Measurements from ENCODE around the gene HEATR3. TPM values are rescaled to one million over a fixed set of nuclear protein-coding genes. Genes with fewer than 3 reads are reported as not detected.

HEATR3 gene
- total RNA-seq, 2 experiments from 2014 or later = 17.6 to 18.6 TPM

- Mint-ChIP-seq H3K27ac (no peak overlapping the region), H3K4me3 (no peak overlapping the region), H3K9me3 (no peaks in the 10 kb centered on the region), H3K27me3 (no peaks in the 10 kb centered on the region), H3K4me1 (ENCODE audit: low read depth) (peaks cover 2% of the 10 kb centered on the region), H3K36me3 (no peaks in the 10 kb centered on the region)
- ChIA-PET POLR2A (no interaction called here), CTCF (interaction anchor here (0.7 to 1.3 kb wide), 3 partner anchors 66 to 121 kb away, joined by 3 to 4 read pairs (median 3); partner anchors contain the start of gene CNEP1R1)
- DNase-seq = no peak
- intact Hi-C loops (cut with micrococcal nuclease) = no loop called here
Measured at GRCh38 chr16:50146479-50147435, 81.0 kb downstream of the HEATR3 start.

GRCh38 chr16:50151322-50151721 is 85.6 kb downstream of the HEATR3 start:
- Mint-ChIP-seq H3K36me3 (no peaks in the 10 kb centered on the region), H3K27ac (no peak overlapping the region), H3K9me3 (no peaks in the 10 kb centered on the region), H3K27me3 (no peaks in the 10 kb centered on the region), H3K4me1 (ENCODE audit: low read depth) (peaks cover 23% of the 10 kb centered on the region), H3K4me3 (no peak overlapping the region)
- no peak for DNase-seq
- ChIA-PET POLR2A (interaction anchor here (1.0 to 1.6 kb wide), 4 partner anchors 10 to 127 kb away, joined by 3 to 9 read pairs (median 6); partner anchors contain the start of gene CNEP1R1), CTCF (interaction anchor here (0.8 to 2.5 kb wide), 3 partner anchors 45 to 126 kb away, joined by 3 to 21 read pairs (median 12); partner anchors contain the start of gene CNEP1R1)
- intact Hi-C loops (cut with micrococcal nuclease) = loop anchor here (5.0 kb wide), 3 partner anchors 51 to 1539 kb away; partner anchors contain the start of genes N4BP1 and SNX20

GRCh38 chr16:50151756-50152155 is 86.0 kb downstream of the HEATR3 start:
- peak overlapping the region; percentile 91 for H3K27ac Mint-ChIP-seq

GRCh38 chr16:50152351-50152806 is 86.6 kb downstream of the HEATR3 start:
- DNase-seq = peak; percentile 91
- peak overlapping the region; percentile 74 for H3K4me3 Mint-ChIP-seq
- H3K4me1 Mint-ChIP-seq (ENCODE audit: low read depth) = peaks cover 32% of the 10 kb centered on the region
- ChIA-PET POLR2A (interaction anchor here (1.0 to 1.6 kb wide), 4 partner anchors 9 to 127 kb away, joined by 3 to 9 read pairs (median 6); partner anchors contain the start of gene CNEP1R1), CTCF (interaction anchor here (0.6 to 2.5 kb wide), 8 partner anchors 44 to 129 kb away, joined by 3 to 21 read pairs (median 3); partner anchors contain the start of genes CNEP1R1 and HEATR3)
- peak overlapping the region; percentile 91 for H3K27ac Mint-ChIP-seq
- H3K9me3 Mint-ChIP-seq = no peaks in the 10 kb centered on the region
- H3K36me3 Mint-ChIP-seq = no peaks in the 10 kb centered on the region
- intact Hi-C loops (cut with micrococcal nuclease) = loop anchor here (1.0 to 5.0 kb wide), 7 partner anchors 31 to 1540 kb away; partner anchors contain the start of genes N4BP1 and SNX20
- H3K27me3 Mint-ChIP-seq = no peaks in the 10 kb centered on the region

More at GRCh38 chr16:50151756-50152155, 86.0 kb downstream of the HEATR3 start:
- Mint-ChIP-seq H3K27me3 (no peaks in the 10 kb centered on the region), H3K4me1 (ENCODE audit: low read depth) (peaks cover 27% of the 10 kb centered on the region), H3K36me3 (no peaks in the 10 kb centered on the region), H3K4me3 (peak overlapping the region; percentile 74), H3K9me3 (no peaks in the 10 kb centered on the region)
- ChIA-PET POLR2A (interaction anchor here (1.0 to 1.6 kb wide), 4 partner anchors 9 to 127 kb away, joined by 3 to 9 read pairs (median 6); partner anchors contain the start of gene CNEP1R1), CTCF (interaction anchor here (0.6 to 2.5 kb wide), 7 partner anchors 45 to 128 kb away, joined by 3 to 21 read pairs (median 3); partner anchors contain the start of genes CNEP1R1 and HEATR3)
- intact Hi-C loops (cut with micrococcal nuclease) = loop anchor here (1.0 to 5.0 kb wide), 7 partner anchors 30 to 1539 kb away; partner anchors contain the start of genes N4BP1 and SNX20
- peak; percentile 56 for DNase-seq

- Mint-ChIP-seq H3K27me3 (no peaks in the 10 kb centered on the region), H3K9me3 (no peaks in the 10 kb centered on the region), H3K4me3 (peak within 1 kb of the TSS; percentile 80), H3K36me3 (no peaks in the 10 kb centered on the region), H3K4me1 (ENCODE audit: low read depth) (peaks cover 32% of the 10 kb centered on the region), H3K27ac (peak within 1 kb of the TSS; percentile 91)
- intact Hi-C loops (cut with micrococcal nuclease) = loop anchor here (1.0 to 5.0 kb wide), 7 partner anchors 32 to 1541 kb away; partner anchors contain the start of genes N4BP1 and SNX20
- DNase-seq = peak; percentile 90
- ChIA-PET POLR2A (interaction anchor here (1.2 to 1.6 kb wide), 3 partner anchors 8 to 128 kb away, joined by 3 to 9 read pairs (median 8); partner anchors contain the start of gene CNEP1R1), CTCF (interaction anchor here (1.0 to 2.5 kb wide), 3 partner anchors 58 to 85 kb away, joined by 3 to 21 read pairs (median 3); no protein-coding TSS in a partner anchor)
Measured at GRCh38 chr16:50152807-50153595, 87.2 kb downstream of the HEATR3 start, which contains the start of gene TENT4B. TSS of gene TENT4B (plus strand) at chr16:50153306. CDS start at chr16:50153622, 316 bp downstream.

- Mint-ChIP-seq H3K27ac (peak overlapping the region; percentile 73), H3K36me3 (no peaks in the 10 kb centered on the region), H3K4me3 (peak overlapping the region; percentile 80), H3K4me1 (ENCODE audit: low read depth) (peaks cover 39% of the 10 kb centered on the region), H3K27me3 (no peaks in the 10 kb centered on the region), H3K9me3 (no peaks in the 10 kb centered on the region)
- CTCF ChIA-PET = no interaction called here
- peak; percentile 57 for DNase-seq
- intact Hi-C loops (cut with micrococcal nuclease) = loop anchor here (2.0 to 5.0 kb wide), 8 partner anchors 19 to 1542 kb away; partner anchors contain the start of genes N4BP1 and SNX20
- POLR2A ChIA-PET = no interaction called here
Measured at GRCh38 chr16:50153596-50154419, 88.0 kb downstream of the HEATR3 start.

- Mint-ChIP-seq H3K9me3 (no peaks in the 10 kb centered on the region), H3K4me3 (peak overlapping the region; percentile 80), H3K27me3 (no peaks in the 10 kb centered on the region), H3K4me1 (ENCODE audit: low read depth) (peaks cover 42% of the 10 kb centered on the region), H3K27ac (peak overlapping the region; percentile 73), H3K36me3 (no peaks in the 10 kb centered on the region)
- POLR2A ChIA-PET = interaction anchor here (1.4 kb wide), 1 partner anchor 88 kb away, joined by 3 read pairs; no protein-coding TSS in a partner anchor
- intact Hi-C loops (cut with micrococcal nuclease) = loop anchor here (2.0 to 5.0 kb wide), 6 partner anchors 18 to 1542 kb away; partner anchors contain the start of genes N4BP1 and SNX20
- CTCF ChIA-PET = interaction anchor here (0.6 to 3.2 kb wide), 4 partner anchors 10 to 186 kb away, joined by 3 to 20 read pairs (median 8); partner anchors contain the start of gene CNEP1R1
- peak; percentile 29 for DNase-seq
Measured at GRCh38 chr16:50154420-50154950, 88.7 kb downstream of the HEATR3 start.

- peak overlapping the region; percentile 80 for H3K4me3 Mint-ChIP-seq
- no peak overlapping the region for H3K27ac Mint-ChIP-seq
- peaks cover 7% of the 10 kb centered on the region for H3K36me3 Mint-ChIP-seq
- POLR2A ChIA-PET = interaction anchor here (0.6 to 1.4 kb wide), 4 partner anchors 53 to 131 kb away, joined by 3 to 4 read pairs (median 3); partner anchors contain the start of gene CNEP1R1
- intact Hi-C loops (cut with micrococcal nuclease) = loop anchor here (1.0 to 2.0 kb wide), 5 partner anchors 17 to 585 kb away; partner anchors contain the start of genes CNEP1R1 and HEATR3
- H3K27me3 Mint-ChIP-seq = no peaks in the 10 kb centered on the region
- no peak for DNase-seq
- H3K4me1 Mint-ChIP-seq (ENCODE audit: low read depth) = peaks cover 53% of the 10 kb centered on the region
- H3K9me3 Mint-ChIP-seq = no peaks in the 10 kb centered on the region
- CTCF ChIA-PET = interaction anchor here (1.0 to 3.2 kb wide), 4 partner anchors 11 to 131 kb away, joined by 3 to 20 read pairs (median 10); partner anchors contain the start of gene CNEP1R1
Measured at GRCh38 chr16:50155925-50156324, 90.2 kb downstream of the HEATR3 start.

All from activated CD4-positive, alpha-beta memory T cell treated with anti-CD3 and anti-CD28 coated beads for 36 hours (primary cell).